Measurements from ENCODE around the gene PPP1R37.

The PPP1R37 gene

DNA sequence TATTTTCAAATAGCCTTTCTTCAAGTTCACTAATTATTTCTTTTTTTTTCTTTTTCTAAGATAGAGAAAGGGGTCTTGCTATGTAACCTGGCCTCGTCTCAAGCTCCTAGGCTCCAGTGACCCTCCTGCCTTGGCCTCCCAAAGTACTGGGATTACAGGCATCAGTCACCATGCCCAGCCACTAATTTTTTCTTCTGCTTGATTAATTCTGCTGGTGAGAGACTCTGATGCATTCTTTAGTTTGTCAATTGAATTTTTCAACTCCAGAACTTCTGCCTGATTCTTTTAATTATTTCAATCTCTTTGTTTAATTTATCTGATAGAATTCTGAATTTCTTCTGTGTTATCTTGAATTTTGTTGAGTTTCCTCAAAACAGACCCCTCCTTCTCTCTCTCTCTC is 97.0 kb downstream of the PPP1R37 start:
- DNase-seq, result no peak
- no peak overlapping the region for H3K4me3 Mint-ChIP-seq
- peaks cover 2% of the 10 kb centered on the region for H3K36me3 Mint-ChIP-seq (ENCODE audit: low read depth)
- H3K9me3 Mint-ChIP-seq, result no peaks in the 10 kb centered on the region
- no peak overlapping the region for H3K27ac Mint-ChIP-seq
- peaks cover 3% of the 10 kb centered on the region for H3K4me1 Mint-ChIP-seq (ENCODE audit: low read depth)
- no peaks in the 10 kb centered on the region for H3K27me3 Mint-ChIP-seq

DNA sequence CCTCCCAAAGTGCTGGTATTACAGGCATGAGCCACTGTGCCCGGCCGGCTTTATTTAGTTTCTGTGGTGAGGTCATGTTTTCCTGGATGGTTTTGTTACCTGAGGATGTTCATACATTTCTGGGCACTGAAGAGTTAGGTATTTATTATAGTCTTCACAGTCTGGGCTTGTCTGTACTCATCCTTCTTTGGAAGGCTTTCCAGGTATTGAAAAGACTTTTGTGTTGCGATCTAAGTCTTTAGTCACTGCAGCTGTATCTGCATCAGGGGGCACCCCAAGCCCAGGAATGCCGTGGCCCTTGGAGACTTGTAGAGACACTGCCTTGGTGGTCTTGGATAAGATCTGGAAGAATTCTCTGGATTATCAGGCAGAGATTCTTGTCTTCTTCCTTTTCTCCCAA is 98.4 kb downstream of the PPP1R37 start:
- no peak for DNase-seq
- Mint-ChIP-seq H3K27me3 (no peaks in the 10 kb centered on the region), H3K4me3 (no peak overlapping the region), H3K27ac (no peak overlapping the region), H3K4me1 (ENCODE audit: low read depth) (peaks cover 3% of the 10 kb centered on the region), H3K36me3 (ENCODE audit: low read depth) (peaks cover 2% of the 10 kb centered on the region), H3K9me3 (no peaks in the 10 kb centered on the region)

DNA sequence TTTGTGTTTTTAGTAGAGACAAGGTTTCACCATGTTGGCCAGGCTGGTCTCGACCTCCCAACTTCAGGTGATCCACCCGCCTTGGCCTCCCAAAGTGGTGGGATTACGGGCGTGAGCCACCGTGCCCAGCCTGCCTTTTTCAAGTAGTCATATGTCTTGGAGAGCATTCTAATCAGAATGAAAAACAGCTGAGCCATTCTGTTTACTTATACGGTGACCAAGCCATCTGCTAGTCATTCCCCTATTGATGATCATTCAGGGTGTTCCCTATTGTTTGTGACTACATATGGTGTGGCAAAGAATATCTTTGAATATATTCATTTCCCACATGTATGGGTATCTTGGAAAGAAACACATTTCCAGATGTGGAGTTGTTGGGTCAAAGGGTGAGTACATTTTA is 102.8 kb downstream of the PPP1R37 start:
- H3K36me3 Mint-ChIP-seq (ENCODE audit: low read depth), result no peaks in the 10 kb centered on the region
- no peak for DNase-seq
- H3K4me3 Mint-ChIP-seq, result no peak overlapping the region
- no peaks in the 10 kb centered on the region for H3K27me3 Mint-ChIP-seq
- no peak overlapping the region for H3K27ac Mint-ChIP-seq
- no peaks in the 10 kb centered on the region for H3K4me1 Mint-ChIP-seq (ENCODE audit: low read depth)
- no peaks in the 10 kb centered on the region for H3K9me3 Mint-ChIP-seq

Measured in activated T-cell treated with anti-CD3 and anti-CD28 coated beads, Interleukin-2, amount 50 U/mL, for 24 hours (primary cell).